ENCODE results near the gene MYO6. TPM values are rescaled to one million over a fixed set of nuclear protein-coding genes. Genes with fewer than 3 reads are reported as not detected.

The MYO6 gene
- total RNA-seq: 15.1 and 21.9 TPM in 2 replicates

DNA sequence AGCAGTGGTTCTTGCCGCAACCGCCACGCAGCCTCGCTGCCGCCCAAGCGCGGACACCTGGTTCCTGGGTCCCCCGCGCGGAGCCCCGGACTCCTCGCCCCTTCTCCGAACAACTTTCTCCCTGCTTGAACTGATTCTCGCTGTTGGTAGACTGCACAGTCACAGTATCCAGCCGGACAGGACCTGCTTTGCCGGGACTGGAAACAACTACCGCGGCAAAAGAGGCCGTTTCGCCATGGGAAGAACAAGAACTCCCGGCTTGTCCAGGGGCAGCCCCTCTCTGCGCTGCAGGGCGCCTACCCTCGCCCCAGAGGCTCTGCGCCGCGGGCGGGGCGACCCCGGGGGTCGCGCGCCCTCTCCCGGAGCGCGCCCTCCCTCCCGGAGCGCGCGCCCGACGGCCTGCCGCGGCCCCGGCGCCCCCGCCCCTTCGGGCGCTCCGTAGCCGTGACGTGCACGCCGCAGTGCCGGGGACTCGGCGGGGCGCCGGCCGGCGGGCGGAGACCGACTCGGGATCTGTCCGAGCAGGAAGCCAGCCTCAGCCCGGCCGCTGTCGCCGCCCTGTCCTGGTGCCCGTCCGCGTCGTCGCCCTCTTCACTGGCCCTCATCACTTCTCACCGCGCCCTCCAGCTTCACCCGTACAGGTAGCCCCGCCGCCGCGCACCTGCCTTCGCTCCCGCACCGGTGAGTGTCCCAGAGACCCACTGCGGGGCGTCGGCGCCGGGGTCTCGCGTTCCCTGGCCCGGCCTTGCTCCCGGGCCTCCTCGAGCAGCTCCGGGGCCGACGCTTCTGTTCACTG, at the start of gene MYO6:
TSS of gene MYO6 (plus strand) at position 497 of the 796 bp plus-strand sequence. CDS start 68,309 bp downstream, outside the sequence.

Other genes with a start within 250 kb of the MYO6 start
- gene SENP6, start 147.4 kb upstream of the MYO6 start, total RNA-seq: 26.5 and 37.6 TPM in 2 replicates